Measurements from ENCODE around the gene CTIF. TPM values are rescaled to one million over a fixed set of nuclear protein-coding genes. Genes with fewer than 3 reads are reported as not detected.
A peak's percentile ranks its signal among the peaks of the same experiment; 100 is the strongest.

The CTIF gene
- polyA plus RNA-seq, 1 experiment, result 40.2 TPM

DNA sequence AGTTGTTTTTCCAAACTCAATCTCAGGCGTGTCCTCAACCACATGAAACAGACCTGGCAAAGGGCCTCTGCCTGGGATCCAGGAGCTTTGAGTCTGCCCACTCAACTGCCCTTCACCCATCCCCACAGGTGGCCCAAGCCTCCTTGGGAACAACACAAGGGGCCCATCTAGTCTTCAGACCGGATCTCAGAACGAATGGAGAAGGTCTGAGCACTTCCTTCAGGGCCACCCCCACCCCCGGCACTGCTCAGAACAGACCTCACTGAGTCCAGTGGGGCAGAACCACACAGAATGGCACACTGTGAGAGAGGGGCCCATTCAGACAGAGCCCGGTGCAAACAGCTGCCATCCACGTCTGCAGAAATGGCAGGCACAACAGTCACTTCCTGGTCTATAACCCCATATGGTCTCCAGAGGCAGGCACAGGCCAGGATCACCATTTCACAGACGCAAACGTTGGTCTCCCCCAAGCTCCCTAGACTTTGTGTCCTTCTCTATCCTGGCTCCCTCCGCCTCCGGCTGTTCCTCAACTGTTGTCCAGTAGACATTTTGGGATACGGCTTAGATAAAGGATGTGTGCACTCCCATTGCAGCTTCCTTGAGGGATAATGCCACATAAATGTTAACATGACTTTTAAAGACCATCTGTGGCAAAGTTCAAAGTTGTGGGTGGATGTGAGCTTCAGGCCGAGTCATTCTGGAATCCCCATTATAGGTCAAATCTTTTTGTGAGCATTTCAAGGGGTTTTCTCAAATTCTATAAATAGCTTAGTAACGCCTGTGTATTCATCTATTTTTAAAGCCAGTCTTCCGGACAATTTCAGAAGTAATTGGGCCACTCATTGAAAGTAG, 262.3 kb downstream of the CTIF start:
- H3K9me3 ChIP-seq (ENCODE audit: control insufficient read depth, insufficient read depth, low read length), result no peaks in the 10 kb centered on the region
- ChIA-PET POLR2A (no interaction called here), CTCF (interaction anchor here (0.9 kb wide), 1 partner anchor 437 kb away, joined by 3 read pairs; no protein-coding TSS in a partner anchor)
- TF ChIP-seq, protein P1, sequence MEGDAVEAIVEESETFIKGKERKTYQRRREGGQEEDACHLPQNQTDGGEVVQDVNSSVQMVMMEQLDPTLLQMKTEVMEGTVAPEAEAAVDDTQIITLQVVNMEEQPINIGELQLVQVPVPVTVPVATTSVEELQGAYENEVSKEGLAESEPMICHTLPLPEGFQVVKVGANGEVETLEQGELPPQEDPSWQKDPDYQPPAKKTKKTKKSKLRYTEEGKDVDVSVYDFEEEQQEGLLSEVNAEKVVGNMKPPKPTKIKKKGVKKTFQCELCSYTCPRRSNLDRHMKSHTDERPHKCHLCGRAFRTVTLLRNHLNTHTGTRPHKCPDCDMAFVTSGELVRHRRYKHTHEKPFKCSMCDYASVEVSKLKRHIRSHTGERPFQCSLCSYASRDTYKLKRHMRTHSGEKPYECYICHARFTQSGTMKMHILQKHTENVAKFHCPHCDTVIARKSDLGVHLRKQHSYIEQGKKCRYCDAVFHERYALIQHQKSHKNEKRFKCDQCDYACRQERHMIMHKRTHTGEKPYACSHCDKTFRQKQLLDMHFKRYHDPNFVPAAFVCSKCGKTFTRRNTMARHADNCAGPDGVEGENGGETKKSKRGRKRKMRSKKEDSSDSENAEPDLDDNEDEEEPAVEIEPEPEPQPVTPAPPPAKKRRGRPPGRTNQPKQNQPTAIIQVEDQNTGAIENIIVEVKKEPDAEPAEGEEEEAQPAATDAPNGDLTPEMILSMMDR (IDR thresholded peaks at IDR 0.05; ENCODE audit: low read depth, low read length), result no peak
- no peak for DNase-seq (ENCODE audit: low read depth, low spot score)
- H3K4me3 ChIP-seq (ENCODE audit: low read depth, low read length), result no peak overlapping the region
- H3K27ac ChIP-seq (ENCODE audit: low read depth, low read length), result peak overlapping the region; percentile 61
- no peaks in the 10 kb centered on the region for H3K27me3 ChIP-seq (ENCODE audit: control insufficient read depth, insufficient read depth, low read length)

DNA sequence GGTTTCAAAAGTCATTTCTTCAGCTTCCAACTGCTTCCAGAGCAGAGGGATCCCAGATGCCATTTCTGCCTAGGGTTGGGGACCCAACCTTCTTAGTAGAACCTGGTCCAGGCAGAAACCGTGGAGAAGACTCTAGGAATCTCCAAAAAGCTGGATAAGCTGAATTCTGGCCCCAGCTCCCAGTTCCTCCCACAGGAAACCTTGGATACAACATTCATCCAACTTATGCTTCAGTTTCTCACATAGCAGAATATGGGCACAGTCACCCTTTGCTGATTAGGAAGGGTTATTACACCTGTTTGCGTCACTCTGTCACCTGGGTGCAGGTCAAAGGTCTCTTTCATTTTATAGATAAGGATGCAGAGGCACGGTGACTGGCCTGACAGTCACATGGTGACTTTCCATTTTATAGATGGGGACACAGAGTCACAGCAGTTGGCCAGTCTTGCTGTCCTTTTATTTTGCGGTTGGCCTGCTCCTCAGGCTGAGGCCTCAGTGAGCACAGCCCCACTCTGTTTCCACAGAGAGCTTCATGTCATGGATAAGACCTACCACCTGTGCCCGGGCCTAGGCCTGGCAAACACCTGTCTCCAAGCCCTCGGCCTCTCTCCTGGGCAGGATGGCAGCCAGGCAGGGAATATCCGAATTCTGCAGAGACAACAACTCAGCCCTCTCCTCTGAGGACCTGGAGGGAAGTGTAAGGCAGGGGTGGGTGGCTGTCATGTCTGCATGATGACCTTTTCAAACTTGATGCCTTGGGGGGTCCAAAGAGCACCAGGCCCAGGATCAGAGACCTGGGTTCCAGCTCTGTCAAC, 263.1 kb downstream of the CTIF start:
- peak overlapping the region; percentile 33 for H3K27ac ChIP-seq (ENCODE audit: low read depth, low read length)
- H3K27me3 ChIP-seq (ENCODE audit: control insufficient read depth, insufficient read depth, low read length), result no peaks in the 10 kb centered on the region
- H3K4me3 ChIP-seq (ENCODE audit: low read depth, low read length), result no peak overlapping the region
- H3K9me3 ChIP-seq (ENCODE audit: control insufficient read depth, insufficient read depth, low read length), result no peaks in the 10 kb centered on the region
- ChIA-PET POLR2A (no interaction called here), CTCF (interaction anchor here (0.9 kb wide), 1 partner anchor 436 kb away, joined by 3 read pairs; no protein-coding TSS in a partner anchor)
- no peak for DNase-seq (ENCODE audit: low read depth, low spot score)
- TF ChIP-seq, protein P1 (IDR thresholded peaks at IDR 0.05; ENCODE audit: low read depth, low read length), result no peak

GRCh38 chr18:48802543-48803290, 263.9 kb downstream of the CTIF start:
- TF ChIP-seq, protein P1 (IDR thresholded peaks at IDR 0.05; ENCODE audit: low read depth, low read length), result no peak
- ChIA-PET CTCF (no interaction called here), POLR2A (no interaction called here)
- H3K4me3 ChIP-seq (ENCODE audit: low read depth, low read length), result no peak overlapping the region
- H3K27ac ChIP-seq (ENCODE audit: low read depth, low read length), result no peak overlapping the region
- no peak for DNase-seq (ENCODE audit: low read depth, low spot score)
- no peaks in the 10 kb centered on the region for H3K9me3 ChIP-seq (ENCODE audit: control insufficient read depth, insufficient read depth, low read length)
- H3K27me3 ChIP-seq (ENCODE audit: control insufficient read depth, insufficient read depth, low read length), result no peaks in the 10 kb centered on the region

DNA sequence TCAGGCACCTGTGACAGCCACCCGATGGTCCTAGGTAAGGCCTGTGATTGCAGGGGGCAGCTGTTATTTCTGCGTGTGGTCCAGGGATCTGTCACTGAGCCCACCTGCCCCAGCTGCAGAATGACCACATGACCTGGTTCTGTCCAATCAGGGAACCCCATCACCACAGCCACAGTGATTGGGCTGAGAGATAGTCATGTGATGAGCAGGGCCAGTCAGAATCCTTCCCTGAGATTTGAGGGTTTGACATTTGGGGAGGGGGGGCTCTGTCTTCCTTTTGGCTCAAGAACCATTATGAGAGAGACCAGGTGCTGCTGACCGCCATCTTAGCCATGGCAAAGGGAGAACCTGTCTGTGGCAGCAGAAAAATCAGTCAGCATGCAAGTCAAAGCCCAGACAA, 264.7 kb downstream of the CTIF start:
- no peaks in the 10 kb centered on the region for H3K9me3 ChIP-seq (ENCODE audit: control insufficient read depth, insufficient read depth, low read length)
- no peak overlapping the region for H3K27ac ChIP-seq (ENCODE audit: low read depth, low read length)
- ChIA-PET CTCF (no interaction called here), POLR2A (no interaction called here)
- no peak overlapping the region for H3K4me3 ChIP-seq (ENCODE audit: low read depth, low read length)
- TF ChIP-seq, protein P1 (IDR thresholded peaks at IDR 0.05; ENCODE audit: low read depth, low read length), result no peak
- no peak for DNase-seq (ENCODE audit: low read depth, low spot score)
- H3K27me3 ChIP-seq (ENCODE audit: control insufficient read depth, insufficient read depth, low read length), result no peaks in the 10 kb centered on the region

Measured in AG04450 (cell line).